Endodermal cell (in vitro differentiated cells): ENCODE results near the gene TST. TPM values are rescaled to one million over a fixed set of nuclear protein-coding genes. Genes with fewer than 3 reads are reported as not detected.
A peak's percentile ranks its signal among the peaks of the same experiment; 100 is the strongest.

Experiments
- DNase-seq: peaks from one replicate; pipeline ENCODE4 v3.0.0-alpha.2; 2017
- H3K27ac ChIP-seq: 2 replicates; pipeline ENCODE4 v1.5.1; 2013; ENCODE audit warnings: mild to moderate bottlenecking, low read depth, low read length, moderate library complexity
- H3K27me3 ChIP-seq: 2 replicates; pipeline ENCODE4 v1.6.1; 2013; ENCODE audit warnings: mild to moderate bottlenecking, low read length, moderate library complexity; ENCODE audit not compliant: insufficient read depth, control insufficient read depth, poor library complexity, severe bottlenecking
- H3K36me3 ChIP-seq: 2 replicates; pipeline ENCODE4 v1.7.0; 2013; ENCODE audit warnings: mild to moderate bottlenecking, low read length, moderate library complexity; ENCODE audit not compliant: control insufficient read depth, insufficient read depth
- H3K4me1 ChIP-seq: one replicate; pipeline ENCODE4 v1.7.0; 2013; ENCODE audit warnings: low read length; ENCODE audit not compliant: control insufficient read depth, insufficient read depth
- H3K4me3 ChIP-seq: 2 replicates; pipeline ENCODE4 v1.5.1; 2013; ENCODE audit warnings: mild to moderate bottlenecking, low read length, moderate library complexity
- H3K9ac ChIP-seq: 2 replicates; pipeline ENCODE4 v1.6.1; 2013; ENCODE audit warnings: mild to moderate bottlenecking, low read length, moderate library complexity; ENCODE audit not compliant: poor library complexity, severe bottlenecking; ENCODE audit errors: extremely low read depth
- H3K9me3 ChIP-seq: 2 replicates; pipeline ENCODE4 v1.6.1; 2013; ENCODE audit warnings: mild to moderate bottlenecking, low read length, moderate library complexity; ENCODE audit not compliant: control insufficient read depth
- H3K27ac Mint-ChIP-seq: 2 replicates; pipeline ENCODE4 v1.8.0; 2020; ENCODE audit warnings: mixed read lengths
- H3K27me3 Mint-ChIP-seq: 2 replicates; pipeline ENCODE4 v1.8.0; 2021; ENCODE audit warnings: mild to moderate bottlenecking, mixed read lengths; ENCODE audit not compliant: insufficient read depth
- H3K36me3 Mint-ChIP-seq: 2 replicates; pipeline ENCODE4 v1.8.0; 2020; ENCODE audit warnings: low read depth, mixed read lengths
- H3K4me1 Mint-ChIP-seq: 2 replicates; pipeline ENCODE4 v1.8.0; 2020; ENCODE audit warnings: mixed read lengths
- H3K4me3 Mint-ChIP-seq: 2 replicates; pipeline ENCODE4 v1.8.0; 2020; ENCODE audit warnings: mild to moderate bottlenecking, moderate library complexity, mixed read lengths
- H3K9me3 Mint-ChIP-seq: 2 replicates; pipeline ENCODE4 v1.8.0; 2020; ENCODE audit warnings: mild to moderate bottlenecking, mixed read lengths
- WGBS, 2 experiments: methylation state at CpG; one replicate each; pipeline versions ENCODE4 v1.1.5 to v1.1.7; 2013; ENCODE audit warnings: missing lambda C conversion rate in 2 of 2, mixed read lengths in 1 of 2; ENCODE audit not compliant: insufficient coverage in 1 of 2, insufficient read length in 1 of 2; 5-methylcytosine and 5-hydroxymethylcytosine counted together
- total RNA-seq, 2 donors: library from RNA; stranded (reverse); fragmentation: NEBNext Ultra II Directional in 1 of 2; extraction: Animal tissue kit (Norgen Biotek cat#: 25700) in 1 of 2; gene quantifications; 2 replicates in 1 of 2; 3 replicates in 1 of 2; pipeline ENCODE4 v1.2.1, GENCODE V29; 2021
- TF ChIP-seq, protein P1 (sequence below): fragments of 200-600 bp; sonication (generic); conservative IDR thresholded peaks from 2 replicates; pipeline ENCODE4 v1.5.0; 2021; ENCODE audit warnings: antibody characterized with exemption, mild to moderate bottlenecking

TST gene
- total RNA-seq, 2 donors from 2014 or later: 38.2 to 48.3 TPM

- Mint-ChIP-seq H3K36me3 (peaks cover 19% of the 10 kb centered on the region), H3K9me3 (no peaks in the 10 kb centered on the region), H3K4me3 (no peak overlapping the region), H3K27ac (no peak overlapping the region), H3K4me1 (peaks cover 15% of the 10 kb centered on the region), H3K27me3 (no peaks in the 10 kb centered on the region)
- H3K27ac ChIP-seq: no peak overlapping the region
- H3K9ac ChIP-seq: no peak overlapping the region
- no peak overlapping the region for H3K4me3 ChIP-seq
- H3K27me3 ChIP-seq: no peaks in the 10 kb centered on the region
- H3K9me3 ChIP-seq: no peaks in the 10 kb centered on the region
- peaks cover 18% of the 10 kb centered on the region for H3K36me3 ChIP-seq
- DNase-seq: no peak
- H3K4me1 ChIP-seq: peaks cover 11% of the 10 kb centered on the region
- WGBS, 2 experiments: 95 to 96% methylated on average over 7 to 14 of the region's 14 CpGs
- TF ChIP-seq, protein P1, sequence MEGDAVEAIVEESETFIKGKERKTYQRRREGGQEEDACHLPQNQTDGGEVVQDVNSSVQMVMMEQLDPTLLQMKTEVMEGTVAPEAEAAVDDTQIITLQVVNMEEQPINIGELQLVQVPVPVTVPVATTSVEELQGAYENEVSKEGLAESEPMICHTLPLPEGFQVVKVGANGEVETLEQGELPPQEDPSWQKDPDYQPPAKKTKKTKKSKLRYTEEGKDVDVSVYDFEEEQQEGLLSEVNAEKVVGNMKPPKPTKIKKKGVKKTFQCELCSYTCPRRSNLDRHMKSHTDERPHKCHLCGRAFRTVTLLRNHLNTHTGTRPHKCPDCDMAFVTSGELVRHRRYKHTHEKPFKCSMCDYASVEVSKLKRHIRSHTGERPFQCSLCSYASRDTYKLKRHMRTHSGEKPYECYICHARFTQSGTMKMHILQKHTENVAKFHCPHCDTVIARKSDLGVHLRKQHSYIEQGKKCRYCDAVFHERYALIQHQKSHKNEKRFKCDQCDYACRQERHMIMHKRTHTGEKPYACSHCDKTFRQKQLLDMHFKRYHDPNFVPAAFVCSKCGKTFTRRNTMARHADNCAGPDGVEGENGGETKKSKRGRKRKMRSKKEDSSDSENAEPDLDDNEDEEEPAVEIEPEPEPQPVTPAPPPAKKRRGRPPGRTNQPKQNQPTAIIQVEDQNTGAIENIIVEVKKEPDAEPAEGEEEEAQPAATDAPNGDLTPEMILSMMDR: no peak
Observed at GRCh38 chr22:37016134-37016910, 2.9 kb downstream of the TST start.

DNA sequence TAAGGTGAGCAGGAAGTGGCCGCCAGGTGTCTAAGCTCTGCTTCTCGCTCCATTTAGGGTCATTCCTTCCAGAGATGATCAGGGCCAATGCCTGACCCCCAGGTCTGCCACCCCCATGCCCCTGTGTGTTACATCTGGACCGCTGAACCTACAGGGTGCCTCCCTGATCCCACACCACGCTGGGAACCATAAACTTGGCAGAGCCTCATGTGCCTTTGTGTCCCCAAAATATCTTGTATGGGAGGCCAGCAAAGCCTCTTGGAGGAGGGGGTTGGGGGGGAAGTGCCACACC, 3.7 kb downstream of the TST start:
- TF ChIP-seq, protein P1: peak; percentile 40
- Histone ChIP-seq H3K27me3 (no peaks in the 10 kb centered on the region), H3K4me1 (peaks cover 11% of the 10 kb centered on the region), H3K9ac (no peak overlapping the region), H3K36me3 (peaks cover 18% of the 10 kb centered on the region), H3K9me3 (no peaks in the 10 kb centered on the region), H3K4me3 (no peak overlapping the region), H3K27ac (no peak overlapping the region)
- Mint-ChIP-seq H3K27ac (no peak overlapping the region), H3K27me3 (peaks cover 3% of the 10 kb centered on the region), H3K36me3 (peaks cover 17% of the 10 kb centered on the region), H3K4me1 (peaks cover 15% of the 10 kb centered on the region), H3K9me3 (no peaks in the 10 kb centered on the region), H3K4me3 (no peak overlapping the region)
- WGBS, 2 experiments: 91 to 96% methylated on average over 3 to 4 of the region's 4 CpGs
- DNase-seq: no peak

GRCh38 chr22:37014835-37015586, 4.2 kb downstream of the TST start:
- TF ChIP-seq, protein P1: no peak
- Mint-ChIP-seq H3K36me3 (peaks cover 17% of the 10 kb centered on the region), H3K9me3 (no peaks in the 10 kb centered on the region), H3K4me3 (no peak overlapping the region), H3K27ac (no peak overlapping the region), H3K27me3 (peaks cover 3% of the 10 kb centered on the region), H3K4me1 (peaks cover 15% of the 10 kb centered on the region)
- DNase-seq: no peak
- Histone ChIP-seq H3K9me3 (no peaks in the 10 kb centered on the region), H3K4me1 (peaks cover 11% of the 10 kb centered on the region), H3K9ac (no peak overlapping the region), H3K27me3 (no peaks in the 10 kb centered on the region), H3K4me3 (no peak overlapping the region), H3K36me3 (peaks cover 18% of the 10 kb centered on the region), H3K27ac (no peak overlapping the region)
- WGBS, 2 experiments: 82 to 90% methylated on average over 5 to 12 of the region's 12 CpGs
